Liver (tissue), 9 donors: ENCODE data around the gene HS6ST3. TPM values are rescaled to one million over a fixed set of nuclear protein-coding genes. Genes with fewer than 3 reads are reported as not detected.

Experiments
- DNase-seq: peaks from one replicate; pipeline ENCODE4 v3.0.0-alpha.2; 2017; ENCODE audit warnings: low spot score
- H3K27ac ChIP-seq, 2 donors: one replicate each; pipeline ENCODE4 v1.7.0; 2013; ENCODE audit warnings: inconsistent platforms in 2 of 2, low read length in 2 of 2, control low read depth in 1 of 2, low read depth in 1 of 2, mild to moderate bottlenecking in 1 of 2
- H3K27me3 ChIP-seq, 4 donors: one replicate each; pipeline versions ENCODE4 v1.6.1 to v1.7.0; 2013; ENCODE audit warnings: low read length in 3 of 4, inconsistent platforms in 1 of 4, mild to moderate bottlenecking in 1 of 4, moderate library complexity in 1 of 4; ENCODE audit not compliant: control insufficient read depth in 4 of 4, insufficient read depth in 4 of 4
- H3K36me3 ChIP-seq, 4 donors: one replicate each; pipeline versions ENCODE4 v1.6.1 to v1.7.0; 2013; ENCODE audit warnings: low read length in 3 of 4, mild to moderate bottlenecking in 3 of 4, low read depth in 1 of 4, moderate library complexity in 1 of 4; ENCODE audit not compliant: control insufficient read depth in 4 of 4, insufficient read depth in 3 of 4
- H3K4me1 ChIP-seq, 4 donors: one replicate each; pipeline versions ENCODE4 v1.6.1 to v1.7.0; 2013; ENCODE audit warnings: low read length in 3 of 4, mild to moderate bottlenecking in 3 of 4, moderate library complexity in 1 of 4; ENCODE audit not compliant: control insufficient read depth in 4 of 4, insufficient read depth in 4 of 4
- H3K4me3 ChIP-seq, 3 donors: one replicate each; pipeline versions ENCODE4 v1.6.1 to v1.7.0; 2013; ENCODE audit warnings: low read length in 3 of 3, control low read depth in 1 of 3, low read depth in 1 of 3, mild to moderate bottlenecking in 1 of 3
- H3K9ac ChIP-seq, 2 donors: one replicate each; pipeline ENCODE4 v1.7.0; 2013; ENCODE audit warnings: low read length in 2 of 2, mild to moderate bottlenecking in 2 of 2, moderate library complexity in 2 of 2, control low read depth in 1 of 2, low read depth in 1 of 2
- H3K9me3 ChIP-seq, 4 donors: one replicate each; pipeline versions ENCODE4 v1.6.1 to v1.7.0; 2013; ENCODE audit warnings: low read length in 3 of 4; ENCODE audit not compliant: control insufficient read depth in 4 of 4
- ATF3 ChIP-seq: IDR thresholded peaks from 2 replicates; pipeline ENCODE4 v1.6.1; 2016; ENCODE audit warnings: antibody characterized with exemption
- CTCF ChIP-seq: fragments of 150-350 bp; IDR thresholded peaks from 2 replicates; pipeline ENCODE4 v1.5.1; 2017; ENCODE audit warnings: improper control_type of control experiment, low read depth, low read length; ENCODE audit not compliant: missing input control
- EGR1 ChIP-seq, 2 donors: IDR thresholded peaks; 2 replicates each; pipeline ENCODE4 v1.6.1; 2016 to 2018; ENCODE audit warnings: antibody characterized with exemption in 2 of 2, low read depth in 2 of 2
- FOXA1 ChIP-seq: IDR thresholded peaks from 2 replicates; pipeline ENCODE4 v1.6.1; 2016; ENCODE audit warnings: antibody characterized with exemption
- FOXA2 ChIP-seq: IDR thresholded peaks from 2 replicates; pipeline ENCODE4 v1.6.1; 2016; ENCODE audit warnings: antibody characterized with exemption
- GABPA ChIP-seq, 2 donors: IDR thresholded peaks in 1 of 2; conservative IDR thresholded peaks in 1 of 2; 2 replicates each; pipeline ENCODE4 v1.6.1; 2016; ENCODE audit warnings: antibody characterized with exemption in 2 of 2, mild to moderate bottlenecking in 1 of 2, moderate library complexity in 1 of 2
- HNF4A ChIP-seq, 2 donors: conservative IDR thresholded peaks; 2 replicates each; pipeline ENCODE4 v1.6.1; 2016; ENCODE audit warnings: antibody characterized with exemption in 2 of 2, mild to moderate bottlenecking in 2 of 2
- HNF4G ChIP-seq: IDR thresholded peaks from 2 replicates; pipeline ENCODE4 v1.6.1; 2016; ENCODE audit warnings: antibody characterized with exemption
- JUND ChIP-seq, 2 donors: IDR thresholded peaks; 2 replicates each; pipeline ENCODE4 v1.6.1; 2016; ENCODE audit warnings: antibody characterized with exemption in 2 of 2
- MAX ChIP-seq: IDR thresholded peaks from 2 replicates; pipeline ENCODE4 v1.6.1; 2016; ENCODE audit warnings: antibody characterized with exemption
- NR2F2 ChIP-seq: IDR thresholded peaks from 2 replicates; pipeline ENCODE4 v1.6.1; 2016; ENCODE audit warnings: antibody characterized with exemption
- RAD21 ChIP-seq, 2 donors: IDR thresholded peaks; 2 replicates each; pipeline ENCODE4 v1.6.1; 2016; ENCODE audit warnings: antibody characterized with exemption in 2 of 2, mild to moderate bottlenecking in 2 of 2
- REST ChIP-seq: IDR thresholded peaks from 2 replicates; pipeline ENCODE4 v1.6.1; 2016; ENCODE audit warnings: antibody characterized with exemption, mild to moderate bottlenecking
- RXRA ChIP-seq, 2 donors: IDR thresholded peaks; 2 replicates each; pipeline ENCODE4 v1.6.1; 2017 to 2018; ENCODE audit warnings: antibody characterized with exemption in 2 of 2, mild to moderate bottlenecking in 1 of 2
- SP1 ChIP-seq: IDR thresholded peaks from 2 replicates; pipeline ENCODE4 v1.6.1; 2018; ENCODE audit warnings: antibody characterized with exemption, mild to moderate bottlenecking
- TAF1 ChIP-seq: conservative IDR thresholded peaks from 2 replicates; pipeline ENCODE4 v1.6.1; 2016; ENCODE audit warnings: antibody characterized with exemption, mild to moderate bottlenecking
- YY1 ChIP-seq: IDR thresholded peaks from 2 replicates; pipeline ENCODE4 v1.6.1; 2016; ENCODE audit warnings: antibody characterized with exemption, mild to moderate bottlenecking
- ZBTB33 ChIP-seq: IDR thresholded peaks from 2 replicates; pipeline ENCODE4 v1.6.1; 2016; ENCODE audit warnings: antibody characterized with exemption
- WGBS: extraction: QIAGEN DNeasy Blood & Tissue Kit; methylation state at CpG from one replicate; pipeline ENCODE4 v1.1.7; 2013; 5-methylcytosine and 5-hydroxymethylcytosine counted together
- polyA plus RNA-seq, 2 donors: library from polyadenylated mRNA; stranded (reverse) in 1 of 2; unstranded in 1 of 2; fragments of 200-250 nt in 1 of 2; fragments of >200 nt in 1 of 2; fragmentation: Nextera tagmentation in 1 of 2; extraction: Ambion mirVana in 1 of 2; gene quantifications; one replicate each; pipeline versions ENCODE4 v1.2.1 to v1.2.3, GENCODE V29; 2013 to 2015
- total RNA-seq, 2 donors: library from RNA; depleted of rRNA; stranded (reverse); fragments of >200 nt; gene quantifications; one replicate each; pipeline ENCODE4 v1.2.3, GENCODE V29; 2014
- donor health status: healthy.
- donor health status: healthy.
- donor health status: healthy.
- donor health status: healthy.
- donor health status: healthy.

Gene HS6ST3
- total and polyA plus RNA-seq, 4 donors = under 0.01 TPM; not detected in 3

- peaks cover 0 to 14% (median 4%) of the 10 kb centered on the region in 4 donors for H3K27me3 ChIP-seq
- TF ChIP-seq ATF3 (no peak), CTCF (no peak), FOXA1 (no peak), ZBTB33 (no peak), FOXA2 (no peak), YY1 (no peak), HNF4A (conservative IDR thresholded peaks at IDR 0.05) (no peak), NR2F2 (no peak), GABPA (IDR thresholded peaks at IDR 0.05 in 1 of 2, conservative IDR thresholded peaks at IDR 0.05 in 1 of 2) (no peak), SP1 (no peak), EGR1 (IDR thresholded peaks at IDR 0.05; ENCODE audit: low read depth in 2 of 2) (no peak), RXRA (IDR thresholded peaks at IDR 0.05) (no peak), JUND (IDR thresholded peaks at IDR 0.05) (no peak), HNF4G (no peak), TAF1 (no peak), REST (no peak), MAX (no peak)
- no peaks in the 10 kb centered on the region for H3K36me3 ChIP-seq
- DNase-seq = no peak
- 84% methylated on average over 2 of the region's 2 CpGs for WGBS
- no peak overlapping the region for H3K27ac ChIP-seq
- H3K4me3 ChIP-seq = no peak overlapping the region
- peaks cover 0 to 3% (median 0%) of the 10 kb centered on the region in 4 donors for H3K9me3 ChIP-seq
- H3K9ac ChIP-seq = no peak overlapping the region
- H3K4me1 ChIP-seq = no peaks in the 10 kb centered on the region
These were observed 69.8 kb downstream of the HS6ST3 start for GRCh38 chr13:96159725-96160124.

- H3K9me3 ChIP-seq = peaks cover 0 to under 1% (median 0%) of the 10 kb centered on the region in 4 donors
- no peaks in the 10 kb centered on the region for H3K36me3 ChIP-seq
- 71% methylated on average over 3 of the region's 3 CpGs for WGBS
- no peak for DNase-seq
- H3K27me3 ChIP-seq = peaks cover 0 to 14% (median 4%) of the 10 kb centered on the region in 4 donors
- no peak overlapping the region for H3K9ac ChIP-seq
- no peak overlapping the region for H3K27ac ChIP-seq
- no peaks in the 10 kb centered on the region for H3K4me1 ChIP-seq
- H3K4me3 ChIP-seq = no peak overlapping the region
- no peak for TF ChIP-seq TAF1
- TF ChIP-seq HNF4A (conservative IDR thresholded peaks at IDR 0.05) = no peak
- no peak for TF ChIP-seq YY1
- no peak for TF ChIP-seq RAD21 (IDR thresholded peaks at IDR 0.05)
- no peak for TF ChIP-seq MAX
- TF ChIP-seq NR2F2 = no peak
- TF ChIP-seq ZBTB33 = no peak
- TF ChIP-seq REST = no peak
- no peak for TF ChIP-seq ATF3
These were observed 71.2 kb downstream of the HS6ST3 start for GRCh38 chr13:96161141-96161540.
